GM06990 (cell line): Measurements from ENCODE around the gene MSMP.

Experiments used
- DNase-seq: peaks from one replicate; pipeline ENCODE4 v3.0.0-alpha.2; 2011; ENCODE audit not compliant: insufficient read length; ENCODE audit errors: extremely low read depth
- H3K27me3 ChIP-seq: replicated peaks from 2 replicates; pipeline ENCODE4 v1.6.0; 2011; ENCODE audit warnings: low read length; ENCODE audit not compliant: control insufficient read depth, insufficient read depth
- H3K36me3 ChIP-seq: 2 replicates; pipeline ENCODE4 v1.5.1; 2011; ENCODE audit warnings: low read length; ENCODE audit not compliant: control insufficient read depth, insufficient read depth
- H3K4me3 ChIP-seq: replicated peaks from 2 replicates; pipeline ENCODE4 v1.5.1; 2011; ENCODE audit warnings: low read depth, mild to moderate bottlenecking, control low read depth, low read length
- TF ChIP-seq, protein P1 (sequence below): IDR thresholded peaks from 2 replicates; pipeline ENCODE4 v1.5.1; 2011; ENCODE audit warnings: low read length, control low read depth, mild to moderate bottlenecking, inconsistent platforms; ENCODE audit not compliant: insufficient read depth, poor library complexity, severe bottlenecking

MSMP gene

DNA sequence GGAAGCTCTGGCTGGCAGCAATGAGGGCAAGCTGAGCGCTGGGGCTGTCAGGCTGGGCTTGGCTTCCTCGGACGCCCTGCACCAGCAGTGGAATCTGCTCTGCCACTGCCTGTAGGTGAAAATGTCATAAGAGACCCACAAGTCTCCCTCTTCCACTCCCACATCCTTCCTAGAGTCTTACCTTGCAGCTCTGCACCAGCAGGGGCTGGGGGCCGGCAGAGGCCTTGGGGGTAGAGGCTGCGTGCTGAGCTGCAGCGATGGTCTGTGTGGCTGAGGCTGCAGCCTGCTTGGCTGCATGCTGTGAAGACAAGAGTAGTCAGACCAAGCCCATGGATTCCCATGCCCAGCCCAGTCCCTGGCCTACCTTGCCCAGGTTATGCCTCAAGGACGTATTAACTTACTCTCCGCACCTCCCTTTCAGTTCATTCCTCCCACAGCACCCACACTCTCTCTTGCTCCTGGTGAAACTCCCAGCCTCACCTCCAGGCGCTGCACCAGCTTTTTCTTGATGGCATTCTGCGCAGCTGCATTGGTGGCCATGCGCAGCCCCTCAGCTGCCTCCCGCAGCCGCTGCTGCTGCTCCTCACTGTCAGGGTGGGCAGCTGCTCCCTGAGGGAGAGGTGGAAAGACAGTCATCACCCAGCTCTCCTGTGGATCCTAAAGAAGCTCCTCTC is 39.4 kb downstream of the MSMP start:
- TF ChIP-seq, protein P1, sequence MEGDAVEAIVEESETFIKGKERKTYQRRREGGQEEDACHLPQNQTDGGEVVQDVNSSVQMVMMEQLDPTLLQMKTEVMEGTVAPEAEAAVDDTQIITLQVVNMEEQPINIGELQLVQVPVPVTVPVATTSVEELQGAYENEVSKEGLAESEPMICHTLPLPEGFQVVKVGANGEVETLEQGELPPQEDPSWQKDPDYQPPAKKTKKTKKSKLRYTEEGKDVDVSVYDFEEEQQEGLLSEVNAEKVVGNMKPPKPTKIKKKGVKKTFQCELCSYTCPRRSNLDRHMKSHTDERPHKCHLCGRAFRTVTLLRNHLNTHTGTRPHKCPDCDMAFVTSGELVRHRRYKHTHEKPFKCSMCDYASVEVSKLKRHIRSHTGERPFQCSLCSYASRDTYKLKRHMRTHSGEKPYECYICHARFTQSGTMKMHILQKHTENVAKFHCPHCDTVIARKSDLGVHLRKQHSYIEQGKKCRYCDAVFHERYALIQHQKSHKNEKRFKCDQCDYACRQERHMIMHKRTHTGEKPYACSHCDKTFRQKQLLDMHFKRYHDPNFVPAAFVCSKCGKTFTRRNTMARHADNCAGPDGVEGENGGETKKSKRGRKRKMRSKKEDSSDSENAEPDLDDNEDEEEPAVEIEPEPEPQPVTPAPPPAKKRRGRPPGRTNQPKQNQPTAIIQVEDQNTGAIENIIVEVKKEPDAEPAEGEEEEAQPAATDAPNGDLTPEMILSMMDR = no peak
- Histone ChIP-seq H3K27me3 (no peaks in the 10 kb centered on the region), H3K4me3 (no peak overlapping the region), H3K36me3 (peaks cover 71% of the 10 kb centered on the region)
- no peak for DNase-seq

DNA sequence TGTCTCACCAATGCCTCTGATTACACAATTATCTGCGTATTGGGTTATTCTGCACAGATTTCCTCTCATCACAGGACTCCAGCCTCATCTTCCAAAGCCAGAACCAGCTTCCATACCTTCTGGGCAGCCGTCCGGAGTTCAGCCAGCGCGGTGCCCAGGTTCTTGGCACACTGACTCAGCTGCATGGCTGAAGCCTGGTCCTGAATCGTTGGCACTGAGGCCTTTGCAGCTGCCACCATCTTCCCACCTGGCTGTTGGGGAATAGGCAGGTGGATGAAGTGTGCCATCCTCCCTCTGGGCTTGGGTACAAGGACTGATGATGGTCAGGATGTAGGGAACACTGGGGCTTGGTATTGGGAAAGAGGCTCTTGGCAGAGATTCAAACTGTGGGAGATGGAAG is 40.0 kb downstream of the MSMP start:
- Histone ChIP-seq H3K4me3 (no peak overlapping the region), H3K27me3 (no peaks in the 10 kb centered on the region), H3K36me3 (peaks cover 65% of the 10 kb centered on the region)
- no peak for DNase-seq
- TF ChIP-seq, protein P1 = no peak

DNA sequence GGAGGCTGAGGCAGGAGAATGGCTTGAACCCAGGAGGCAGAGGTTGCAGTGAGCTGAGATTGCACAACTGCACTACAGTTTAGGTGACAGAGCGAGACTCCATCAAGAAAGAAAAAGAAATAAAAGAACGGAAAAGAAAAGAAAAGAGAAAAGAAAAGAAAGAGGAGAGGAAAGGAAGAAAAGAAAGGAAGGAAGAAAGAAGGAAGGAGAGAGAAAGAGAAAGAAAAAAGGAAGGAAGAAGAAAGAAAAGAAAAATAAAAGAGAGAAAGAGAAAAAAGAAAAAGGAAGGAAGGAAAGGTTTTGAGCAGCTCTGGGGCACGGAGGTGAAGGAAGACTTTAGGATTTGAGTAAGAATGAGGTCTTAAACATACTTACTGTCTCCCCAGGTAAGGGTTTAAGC is 40.5 kb downstream of the MSMP start:
- TF ChIP-seq, protein P1 = no peak
- no peak for DNase-seq
- Histone ChIP-seq H3K36me3 (peaks cover 60% of the 10 kb centered on the region), H3K4me3 (no peak overlapping the region), H3K27me3 (no peaks in the 10 kb centered on the region)

DNA sequence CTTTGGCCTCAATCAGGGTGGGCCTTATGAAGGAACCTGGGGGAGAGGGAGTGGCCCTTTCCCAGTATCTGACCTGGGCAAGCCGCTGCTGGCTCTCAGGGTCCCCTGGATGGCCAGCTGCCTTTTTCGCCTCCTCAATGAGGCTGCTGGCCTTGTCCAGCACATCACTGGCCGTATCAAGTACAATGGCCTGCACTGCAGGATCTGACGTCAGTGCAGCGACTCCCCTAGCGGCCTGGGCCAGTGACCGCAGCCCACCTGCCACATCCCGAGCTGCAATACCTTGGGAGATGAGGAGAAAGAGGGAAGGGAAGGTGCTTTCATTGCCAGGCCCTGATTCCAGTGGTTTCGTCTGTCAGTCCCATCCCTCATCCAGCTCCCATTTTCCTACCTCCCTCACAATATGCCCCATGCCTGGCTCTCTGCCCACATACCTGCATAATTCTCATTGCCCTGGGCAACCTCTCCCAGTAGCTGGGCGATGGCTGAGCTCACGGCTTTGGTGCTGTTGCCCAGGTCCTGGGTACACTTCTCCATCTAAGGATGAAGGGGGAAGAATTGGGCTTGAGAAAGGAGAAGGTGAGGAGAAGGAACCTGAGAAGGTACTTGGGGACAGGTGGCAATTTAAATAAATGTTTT is 41.2 kb downstream of the MSMP start:
- Histone ChIP-seq H3K36me3 (peaks cover 58% of the 10 kb centered on the region), H3K4me3 (no peak overlapping the region), H3K27me3 (no peaks in the 10 kb centered on the region)
- no peak for DNase-seq
- TF ChIP-seq, protein P1 = no peak

DNA sequence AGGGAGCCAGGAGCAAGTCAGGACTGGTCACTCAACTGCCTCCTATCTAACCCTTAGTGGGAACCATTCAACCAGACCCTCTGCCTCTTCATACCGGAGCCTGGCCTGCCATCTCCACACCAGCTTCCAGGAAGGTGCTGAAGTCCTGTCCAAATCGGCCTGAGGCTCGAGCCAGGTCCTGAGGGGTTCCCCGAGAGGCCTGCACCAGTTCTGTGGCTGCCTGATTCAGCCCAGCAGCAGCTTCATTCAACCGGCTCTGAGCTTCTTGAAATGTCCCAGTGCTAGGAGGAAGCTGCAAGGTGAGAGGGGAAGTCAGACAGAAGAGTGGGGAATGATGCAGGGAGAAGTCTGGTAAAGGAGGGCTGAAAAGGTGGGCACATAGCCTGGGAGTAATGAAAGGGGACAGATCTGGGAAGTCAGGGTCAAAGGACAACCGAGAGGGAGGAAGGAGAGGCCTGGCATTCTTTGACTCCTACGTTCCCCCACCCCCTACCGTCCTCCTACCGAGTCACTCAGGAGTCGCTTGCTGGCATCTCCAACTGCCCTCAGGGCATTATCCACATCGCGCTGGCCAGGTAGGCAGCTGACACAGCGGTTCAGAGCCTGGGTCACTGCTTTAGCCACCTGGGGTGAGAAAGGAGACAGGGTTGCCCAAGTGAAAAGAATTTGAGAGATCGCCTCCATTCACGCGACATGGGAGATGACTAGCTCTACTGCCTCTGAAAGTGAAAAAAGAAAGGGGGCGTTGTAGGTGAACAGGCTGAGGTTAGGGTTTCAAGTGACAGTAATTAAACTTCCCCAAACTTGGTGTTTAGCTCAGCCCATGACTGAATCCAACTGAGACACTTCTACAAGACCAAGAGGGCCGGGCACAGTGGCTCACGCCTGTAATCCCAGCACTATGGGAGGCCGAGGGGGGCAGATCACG is 42.3 kb downstream of the MSMP start:
- no peaks in the 10 kb centered on the region for H3K27me3 ChIP-seq
- peaks cover 58% of the 10 kb centered on the region for H3K36me3 ChIP-seq
- TF ChIP-seq, protein P1 = peak; percentile 2
- DNase-seq = no peak
- H3K4me3 ChIP-seq = no peak overlapping the region
